Astrocyte (in vitro differentiated cells and primary cell): ENCODE results near the gene FBXL7. TPM values are rescaled to one million over a fixed set of nuclear protein-coding genes. Genes with fewer than 3 reads are reported as not detected.
A peak's percentile ranks its signal among the peaks of the same experiment; 100 is the strongest.

Experiments used
- DNase-seq: peaks from one replicate; pipeline ENCODE4 v3.0.0-alpha.2; 2010; ENCODE audit warnings: low read depth
- FAIRE-seq: peaks from 2 replicates; lab custom pipeline; 2011; peaks lifted over from hg19 to GRCh38; lab: Jason Lieb, UNC
- H2AFZ ChIP-seq: 2 replicates; pipeline ENCODE4 v1.6.0; 2012; ENCODE audit warnings: low read depth, low read length, inconsistent platforms
- H3K27ac ChIP-seq: 2 replicates; pipeline ENCODE4 v1.5.1; 2011; ENCODE audit warnings: low read depth, low read length, inconsistent platforms
- H3K27me3 ChIP-seq: 2 replicates; pipeline ENCODE4 v1.6.0; 2011; ENCODE audit warnings: low read length, inconsistent platforms; ENCODE audit not compliant: insufficient read depth
- H3K36me3 ChIP-seq: 2 replicates; pipeline ENCODE4 v1.5.1; 2011; ENCODE audit warnings: low read length, inconsistent platforms; ENCODE audit not compliant: insufficient read depth
- H3K4me1 ChIP-seq: 2 replicates; pipeline ENCODE4 v1.5.1; 2011; ENCODE audit warnings: low read length, inconsistent platforms; ENCODE audit not compliant: insufficient read depth
- H3K4me2 ChIP-seq: 2 replicates; pipeline ENCODE4 v1.6.0; 2012; ENCODE audit warnings: low read length, inconsistent platforms
- H3K4me3 ChIP-seq: 2 replicates; pipeline ENCODE4 v1.5.1; 2011; ENCODE audit warnings: low read depth, mild to moderate bottlenecking, low read length, inconsistent platforms; ENCODE audit not compliant: insufficient read depth
- H3K79me2 ChIP-seq: 2 replicates; pipeline ENCODE4 v1.6.0; 2012; ENCODE audit warnings: mild to moderate bottlenecking, low read length, inconsistent platforms; ENCODE audit not compliant: insufficient read depth
- H3K9ac ChIP-seq: 2 replicates; pipeline ENCODE4 v1.6.0; 2012; ENCODE audit warnings: mild to moderate bottlenecking, low read length, inconsistent platforms
- H3K9me3 ChIP-seq: 2 replicates; pipeline ENCODE4 v1.5.1; 2012; ENCODE audit warnings: low read depth, mild to moderate bottlenecking, low read length, inconsistent platforms; ENCODE audit not compliant: insufficient read depth
- H4K20me1 ChIP-seq: 2 replicates; pipeline ENCODE4 v1.6.0; 2012; ENCODE audit warnings: low read length, inconsistent platforms; ENCODE audit not compliant: insufficient read depth
- H3K27ac Mint-ChIP-seq: one replicate; pipeline ENCODE4 v1.8.0; 2021; ENCODE audit warnings: mild to moderate bottlenecking, mixed read lengths; ENCODE audit not compliant: unreplicated experiment
- H3K27me3 Mint-ChIP-seq: one replicate; pipeline ENCODE4 v1.8.0; 2021; ENCODE audit warnings: low read depth, mixed read lengths; ENCODE audit not compliant: unreplicated experiment
- H3K36me3 Mint-ChIP-seq: one replicate; pipeline ENCODE4 v1.8.0; 2021; ENCODE audit warnings: low read depth, mixed read lengths; ENCODE audit not compliant: unreplicated experiment
- H3K4me1 Mint-ChIP-seq: one replicate; pipeline ENCODE4 v1.8.0; 2021; ENCODE audit warnings: low read depth, mixed read lengths; ENCODE audit not compliant: unreplicated experiment
- H3K4me3 Mint-ChIP-seq: one replicate; pipeline ENCODE4 v1.8.0; 2021; ENCODE audit warnings: mild to moderate bottlenecking, moderate library complexity, mixed read lengths; ENCODE audit not compliant: unreplicated experiment
- H3K9me3 Mint-ChIP-seq: one replicate; pipeline ENCODE4 v1.8.0; 2021; ENCODE audit warnings: mild to moderate bottlenecking, mixed read lengths; ENCODE audit not compliant: unreplicated experiment
- CTCF ChIP-seq: IDR thresholded peaks from 2 replicates; pipeline ENCODE4 v1.5.1; 2011; ENCODE audit warnings: low read depth, mild to moderate bottlenecking, inconsistent platforms, low read length, moderate library complexity; ENCODE audit not compliant: insufficient read depth
- EZH2 ChIP-seq: IDR thresholded peaks from 2 replicates; pipeline ENCODE4 v1.6.1; 2012; ENCODE audit warnings: mild to moderate bottlenecking, low read length, inconsistent platforms; ENCODE audit not compliant: insufficient read depth
- total RNA-seq: library from RNA; stranded (reverse); gene quantifications from 2 replicates; pipeline ENCODE4 v1.2.1, GENCODE V29; 2021

FBXL7 gene
- total RNA-seq, 1 donor from 2014 or later: 21.0 TPM

DNA sequence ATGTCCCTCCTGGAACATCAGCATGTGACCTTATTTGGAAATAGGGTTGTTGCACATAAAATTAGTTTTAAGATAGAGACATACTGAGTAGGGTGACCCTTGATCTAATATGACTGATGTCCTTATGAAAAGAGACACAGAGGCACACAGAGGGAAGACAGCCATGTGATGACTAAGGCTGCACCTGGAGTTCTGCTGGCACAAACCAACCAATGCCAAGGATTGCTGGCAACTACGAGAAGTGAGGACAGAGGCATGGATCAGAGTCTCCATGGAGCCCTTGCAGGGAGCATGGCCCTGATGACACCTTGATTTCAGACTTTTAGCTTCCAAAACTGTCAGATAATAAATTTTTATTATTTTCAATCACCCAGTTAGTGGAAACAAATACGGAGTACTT is 101.9 kb downstream of the FBXL7 start:
- Histone ChIP-seq H3K4me3 (no peak overlapping the region), H3K36me3 (no peaks in the 10 kb centered on the region), H3K4me1 (no peaks in the 10 kb centered on the region), H3K4me2 (no peak overlapping the region), H2AFZ (no peak overlapping the region), H3K9me3 (no peaks in the 10 kb centered on the region), H3K27ac (no peak overlapping the region), H4K20me1 (peaks cover 52% of the 10 kb centered on the region), H3K9ac (no peak overlapping the region), H3K79me2 (peaks cover 4% of the 10 kb centered on the region), H3K27me3 (no peaks in the 10 kb centered on the region)
- Mint-ChIP-seq H3K4me1 (peaks cover 22% of the 10 kb centered on the region), H3K27me3 (no peaks in the 10 kb centered on the region), H3K27ac (no peak overlapping the region), H3K4me3 (no peak overlapping the region), H3K36me3 (peaks cover 11% of the 10 kb centered on the region), H3K9me3 (no peaks in the 10 kb centered on the region)
- no peak for DNase-seq
- no peak for FAIRE-seq
- TF ChIP-seq CTCF (no peak), EZH2 (no peak)

GRCh38 chr5:15604986-15605385 is 105.0 kb downstream of the FBXL7 start:
- no peak overlapping the region for H3K9ac ChIP-seq
- Mint-ChIP-seq H3K4me1 (peaks cover 30% of the 10 kb centered on the region), H3K27me3 (no peaks in the 10 kb centered on the region), H3K27ac (peak overlapping the region; percentile 77), H3K36me3 (peaks cover 7% of the 10 kb centered on the region), H3K9me3 (no peaks in the 10 kb centered on the region), H3K4me3 (no peak overlapping the region)
- H3K4me3 ChIP-seq: no peak overlapping the region
- H3K27me3 ChIP-seq: no peaks in the 10 kb centered on the region
- DNase-seq: peak; percentile 82
- H3K27ac ChIP-seq: no peak overlapping the region
- H2AFZ ChIP-seq: no peak overlapping the region
- no peaks in the 10 kb centered on the region for H3K36me3 ChIP-seq
- H3K4me1 ChIP-seq: no peaks in the 10 kb centered on the region
- no peak for FAIRE-seq
- no peak overlapping the region for H3K4me2 ChIP-seq
- H3K9me3 ChIP-seq: no peaks in the 10 kb centered on the region
- no peak for TF ChIP-seq EZH2
- no peak for TF ChIP-seq CTCF
- peaks cover 5% of the 10 kb centered on the region for H3K79me2 ChIP-seq
- H4K20me1 ChIP-seq: peaks cover 43% of the 10 kb centered on the region

GRCh38 chr5:15606197-15606596 is 106.2 kb downstream of the FBXL7 start:
- Mint-ChIP-seq H3K27me3 (no peaks in the 10 kb centered on the region), H3K9me3 (no peaks in the 10 kb centered on the region), H3K4me3 (no peak overlapping the region), H3K4me1 (peaks cover 39% of the 10 kb centered on the region), H3K27ac (peak overlapping the region; percentile 60), H3K36me3 (peaks cover 2% of the 10 kb centered on the region)
- no peaks in the 10 kb centered on the region for H3K27me3 ChIP-seq
- H4K20me1 ChIP-seq: peaks cover 38% of the 10 kb centered on the region
- no peaks in the 10 kb centered on the region for H3K4me1 ChIP-seq
- no peak for TF ChIP-seq CTCF
- no peak for TF ChIP-seq EZH2
- no peaks in the 10 kb centered on the region for H3K36me3 ChIP-seq
- H3K4me2 ChIP-seq: peak overlapping the region; percentile 10
- no peaks in the 10 kb centered on the region for H3K9me3 ChIP-seq
- H3K9ac ChIP-seq: no peak overlapping the region
- no peak for FAIRE-seq
- H3K27ac ChIP-seq: no peak overlapping the region
- H3K79me2 ChIP-seq: peaks cover 11% of the 10 kb centered on the region
- no peak for DNase-seq
- no peak overlapping the region for H2AFZ ChIP-seq
- no peak overlapping the region for H3K4me3 ChIP-seq
